ENCODE results near the gene MYL1.
A peak's percentile ranks its signal among the peaks of the same experiment; 100 is the strongest.

MYL1 gene

DNA sequence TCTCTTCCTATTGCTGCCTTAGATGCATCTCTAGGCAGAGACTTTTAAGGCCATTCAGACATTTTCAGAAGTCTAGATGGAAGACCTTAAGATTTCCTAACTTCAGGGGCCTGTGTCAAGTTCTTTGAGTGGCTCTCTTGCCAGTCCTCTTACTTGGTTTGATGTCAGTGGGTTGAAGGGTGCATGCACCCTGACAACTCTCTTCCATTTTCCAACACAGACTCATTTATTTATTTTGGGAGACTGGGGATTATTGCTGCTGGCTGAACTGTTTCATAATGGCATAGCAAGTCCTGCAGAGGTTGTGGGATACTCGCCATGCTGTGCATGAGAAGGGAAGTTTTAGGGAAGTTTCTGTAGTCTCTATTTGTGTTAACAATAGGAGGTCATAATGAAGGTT is 50.7 kb downstream of the MYL1 start:
- DNase-seq: no peak

DNA sequence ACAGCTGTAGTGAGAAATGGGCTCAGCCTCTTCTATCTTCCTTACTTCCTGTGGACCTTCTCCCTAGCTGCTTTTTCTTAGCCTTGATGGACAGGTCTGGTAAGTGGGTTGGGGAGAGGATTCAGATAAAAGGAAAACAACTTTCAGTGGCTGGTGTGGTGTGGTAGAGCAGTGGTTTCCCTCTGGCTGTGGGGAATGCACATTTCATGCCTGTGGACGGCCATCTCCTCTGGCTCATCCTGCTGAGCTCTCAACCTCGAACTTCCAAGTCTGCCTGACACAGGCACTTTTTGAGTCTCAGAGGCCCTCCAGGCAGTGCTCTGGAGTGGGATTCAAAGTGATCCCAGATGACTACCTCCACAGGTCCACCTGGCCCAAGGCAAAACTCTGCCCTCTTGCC is 51.1 kb downstream of the MYL1 start:
- DNase-seq: no peak

DNA sequence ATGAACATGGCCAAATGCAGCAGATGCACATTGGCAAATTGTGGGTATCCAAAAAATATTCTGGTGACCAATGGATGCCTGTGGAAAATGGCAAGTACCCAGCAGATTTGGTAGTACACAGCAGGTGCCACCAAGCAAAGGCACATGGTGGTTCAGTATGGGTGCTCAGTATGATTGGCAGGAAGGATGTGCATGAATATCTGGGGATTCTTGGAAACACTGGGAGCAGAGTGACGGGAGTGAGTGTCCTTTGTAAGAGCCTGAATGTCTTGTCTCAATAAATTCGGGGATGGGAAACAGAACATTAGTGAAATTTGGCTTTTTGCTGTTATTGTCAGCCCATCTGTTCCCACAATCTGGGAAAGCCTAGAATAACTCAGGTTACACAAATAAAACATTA is 52.9 kb downstream of the MYL1 start:
- peak in 1 of 2 experiments; percentile 77 for DNase-seq

DNA sequence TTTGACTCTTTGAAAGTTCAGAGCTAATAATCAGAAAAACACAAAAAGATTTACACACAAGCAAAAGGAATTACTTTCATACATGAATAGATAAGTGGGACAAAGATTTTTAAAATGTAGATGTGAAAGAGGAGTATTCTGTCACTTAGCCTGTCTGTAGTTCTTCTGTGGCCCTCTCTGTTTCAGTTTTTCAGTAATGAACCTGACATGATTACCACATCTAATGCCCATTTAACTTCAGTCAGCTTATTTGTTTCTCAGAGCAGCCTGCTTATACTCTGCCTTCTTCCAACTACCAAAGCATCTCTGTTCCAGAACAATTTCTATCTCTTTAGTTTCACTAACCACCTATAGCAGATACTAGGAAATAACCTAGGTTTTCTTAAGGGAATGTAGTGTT is 55.3 kb downstream of the MYL1 start:
- no peak for DNase-seq

DNA sequence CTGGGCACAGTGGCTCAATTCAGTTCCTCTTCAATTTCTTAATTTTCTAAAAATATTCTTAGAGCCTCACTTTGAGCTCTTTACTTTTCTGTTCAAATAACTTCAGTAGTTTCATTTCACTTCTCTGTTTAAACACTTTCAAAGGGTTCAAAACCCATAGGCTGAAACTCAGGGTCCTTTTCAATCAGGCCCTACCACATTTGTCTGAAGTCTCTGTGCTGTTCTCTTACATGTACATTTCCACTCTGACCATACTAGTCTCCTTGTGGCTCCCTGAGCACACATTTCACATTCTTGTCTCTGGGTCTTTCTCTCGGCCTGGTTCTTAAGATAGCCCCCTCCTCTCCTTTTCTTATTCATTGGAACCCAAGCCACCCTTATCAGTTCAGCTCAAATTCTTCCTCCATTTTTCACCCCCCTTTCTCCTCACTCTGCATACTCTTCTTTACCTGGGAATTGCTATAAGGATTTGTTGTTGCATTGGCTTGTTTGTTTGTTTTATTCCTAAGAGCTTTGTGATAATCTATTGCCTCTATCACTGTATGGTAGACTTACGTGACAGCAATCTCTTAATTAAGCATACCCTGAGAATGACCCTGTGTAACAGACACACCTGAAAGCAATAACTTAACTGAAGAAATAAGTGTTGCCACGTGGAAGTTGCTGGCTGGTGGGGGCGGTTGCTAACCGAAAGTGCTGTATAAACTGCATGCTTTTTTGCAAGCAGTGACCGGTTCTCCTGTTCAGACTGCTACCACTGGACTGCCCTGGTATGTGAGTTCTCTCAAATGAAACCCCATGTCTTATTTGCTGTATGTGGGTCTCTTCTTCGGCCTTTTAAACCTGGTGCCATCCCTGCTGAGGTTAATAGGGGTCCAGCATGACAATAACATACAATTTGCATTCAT is 62.0 kb downstream of the MYL1 start:
- no peak for DNase-seq

DNA sequence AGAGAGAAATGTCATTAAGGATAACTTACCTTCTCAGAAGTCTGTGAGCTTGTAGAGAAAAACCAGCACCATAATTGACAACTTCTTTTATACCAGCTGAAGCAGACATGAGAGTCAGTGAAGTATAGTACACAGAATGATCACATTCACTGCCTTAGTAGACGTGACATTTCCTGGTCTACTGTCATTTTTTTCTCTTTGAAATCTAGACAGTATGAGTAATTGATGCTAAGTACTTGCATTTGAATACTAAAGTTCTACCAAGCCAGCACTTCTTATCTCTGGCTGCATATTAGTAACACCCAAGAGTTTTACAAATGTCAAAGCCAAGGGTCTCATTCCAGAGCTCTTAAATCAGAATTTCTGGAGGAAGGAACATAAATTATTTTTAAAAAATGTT is 64.4 kb downstream of the MYL1 start:
- DNase-seq: no peak
